Astrocyte (in vitro differentiated cells and primary cell): Measurements from ENCODE around the gene NCBP2.
"Not testable (repeated sequence)": the region's sequence is repeated elsewhere in the genome, so short reads cannot be mapped to it uniquely, and the experiment has no call there.

ENCODE experiments used
- EZH2 ChIP-seq: IDR thresholded peaks from 2 replicates; pipeline ENCODE4 v1.6.1; 2012; ENCODE audit warnings: mild to moderate bottlenecking, low read length, inconsistent platforms; ENCODE audit not compliant: insufficient read depth
- TF ChIP-seq, protein P1 (sequence below): IDR thresholded peaks from 2 replicates; pipeline ENCODE4 v1.5.1; 2011; ENCODE audit warnings: low read depth, mild to moderate bottlenecking, inconsistent platforms, low read length, moderate library complexity; ENCODE audit not compliant: insufficient read depth

DNA sequence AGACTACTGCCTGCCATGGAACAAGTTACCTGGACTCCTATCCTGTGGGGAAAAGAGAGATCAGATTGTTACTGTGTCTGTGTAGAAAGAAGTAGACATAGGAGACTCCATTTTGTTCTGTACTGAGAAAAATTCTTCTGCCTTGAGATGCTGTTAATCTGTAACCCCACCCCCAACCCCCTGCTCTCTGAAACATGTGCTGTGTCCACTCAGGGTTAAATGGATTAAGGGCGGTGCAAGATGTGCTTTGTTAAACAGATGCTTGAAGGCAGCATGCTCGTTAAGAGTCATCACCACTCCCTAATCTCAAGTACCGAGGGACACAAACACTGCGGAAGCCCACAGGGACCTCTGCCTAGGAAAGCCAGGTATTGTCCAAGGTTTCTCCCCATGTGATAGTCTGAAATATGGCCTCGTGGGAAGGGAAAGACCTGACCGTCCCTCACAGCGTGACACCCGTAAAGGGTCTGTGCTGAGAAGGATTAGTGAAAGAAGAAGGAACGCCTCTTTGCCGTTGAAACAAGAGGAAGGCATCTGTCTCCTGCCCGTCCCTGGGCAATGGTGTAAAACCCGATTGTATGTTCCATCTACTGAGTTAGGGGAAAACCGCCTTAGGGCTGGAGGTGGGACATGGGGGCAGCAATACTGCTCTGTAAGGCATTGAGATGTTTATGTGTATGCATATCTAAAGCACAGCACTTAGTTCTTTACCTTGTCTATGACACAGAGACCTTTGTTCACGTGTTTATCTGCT is 1.9 kb upstream of the NCBP2 start:
- TF ChIP-seq, protein P1, sequence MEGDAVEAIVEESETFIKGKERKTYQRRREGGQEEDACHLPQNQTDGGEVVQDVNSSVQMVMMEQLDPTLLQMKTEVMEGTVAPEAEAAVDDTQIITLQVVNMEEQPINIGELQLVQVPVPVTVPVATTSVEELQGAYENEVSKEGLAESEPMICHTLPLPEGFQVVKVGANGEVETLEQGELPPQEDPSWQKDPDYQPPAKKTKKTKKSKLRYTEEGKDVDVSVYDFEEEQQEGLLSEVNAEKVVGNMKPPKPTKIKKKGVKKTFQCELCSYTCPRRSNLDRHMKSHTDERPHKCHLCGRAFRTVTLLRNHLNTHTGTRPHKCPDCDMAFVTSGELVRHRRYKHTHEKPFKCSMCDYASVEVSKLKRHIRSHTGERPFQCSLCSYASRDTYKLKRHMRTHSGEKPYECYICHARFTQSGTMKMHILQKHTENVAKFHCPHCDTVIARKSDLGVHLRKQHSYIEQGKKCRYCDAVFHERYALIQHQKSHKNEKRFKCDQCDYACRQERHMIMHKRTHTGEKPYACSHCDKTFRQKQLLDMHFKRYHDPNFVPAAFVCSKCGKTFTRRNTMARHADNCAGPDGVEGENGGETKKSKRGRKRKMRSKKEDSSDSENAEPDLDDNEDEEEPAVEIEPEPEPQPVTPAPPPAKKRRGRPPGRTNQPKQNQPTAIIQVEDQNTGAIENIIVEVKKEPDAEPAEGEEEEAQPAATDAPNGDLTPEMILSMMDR = not testable (repeated sequence)
- TF ChIP-seq EZH2 = not testable (repeated sequence)
